SKM-1 (cell line): Measurements from ENCODE around the gene ADGRG6.

ENCODE experiments used
- DNase-seq: peaks from one replicate; lab custom pipeline; 2025; ENCODE audit not compliant: unreplicated experiment; lab: John Stamatoyannopoulos, UW

ADGRG6 gene

DNA sequence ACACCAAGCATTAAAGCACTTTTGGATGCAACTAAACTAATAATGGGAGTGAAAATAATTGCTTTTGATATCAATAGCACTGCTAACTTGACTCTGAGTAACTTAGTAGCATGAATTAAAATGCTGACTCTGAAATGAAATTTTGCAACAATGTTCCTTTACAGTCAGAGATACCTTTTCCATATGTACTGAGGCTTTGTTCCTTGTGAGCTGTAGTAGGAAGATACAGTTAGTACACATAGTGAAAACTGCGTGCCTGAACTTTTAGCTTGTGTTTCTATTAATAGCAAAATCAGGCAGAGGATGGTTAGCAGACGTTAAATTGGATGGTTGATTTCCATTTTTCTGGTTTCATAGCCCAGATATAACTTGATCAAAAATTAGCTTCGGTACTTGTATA is 18.6 kb downstream of the ADGRG6 start:
- no peak for DNase-seq

DNA sequence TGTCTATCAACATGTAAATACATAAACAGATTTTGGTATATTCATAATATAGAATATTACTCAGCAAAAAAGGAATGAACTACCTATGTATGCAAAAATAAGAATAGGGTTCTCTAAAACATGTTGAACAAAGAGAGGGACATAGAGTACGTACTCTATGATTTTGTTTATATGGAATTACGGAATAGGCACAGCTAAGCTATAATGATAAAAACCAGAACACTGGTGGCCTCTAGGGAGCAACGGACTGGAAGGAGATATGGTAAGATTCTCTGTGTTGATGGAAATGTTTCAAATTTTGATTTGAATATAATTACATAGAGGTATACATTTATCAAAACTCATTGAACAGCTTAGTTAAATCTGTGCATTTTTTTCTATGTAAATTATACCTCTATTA is 19.6 kb downstream of the ADGRG6 start:
- no peak for DNase-seq

DNA sequence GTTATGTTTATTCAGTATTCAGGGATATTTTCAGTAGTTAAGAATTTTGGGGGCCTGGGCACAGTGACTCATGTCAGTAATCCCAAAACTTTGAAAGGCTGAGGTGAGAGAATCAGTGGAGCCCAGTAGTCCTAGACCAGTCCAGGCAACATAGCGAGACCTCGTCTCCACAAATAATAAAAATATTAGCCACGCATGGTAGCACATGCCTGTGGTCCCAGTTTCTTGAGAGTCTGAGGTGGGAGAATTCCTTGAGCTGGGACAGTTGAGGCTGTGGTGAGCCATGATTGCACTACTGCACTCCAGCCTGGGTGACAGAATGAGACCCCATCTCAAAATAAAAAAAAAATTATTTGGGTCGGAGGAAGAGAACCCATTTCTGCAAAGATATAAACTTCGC is 20.3 kb downstream of the ADGRG6 start:
- no peak for DNase-seq

DNA sequence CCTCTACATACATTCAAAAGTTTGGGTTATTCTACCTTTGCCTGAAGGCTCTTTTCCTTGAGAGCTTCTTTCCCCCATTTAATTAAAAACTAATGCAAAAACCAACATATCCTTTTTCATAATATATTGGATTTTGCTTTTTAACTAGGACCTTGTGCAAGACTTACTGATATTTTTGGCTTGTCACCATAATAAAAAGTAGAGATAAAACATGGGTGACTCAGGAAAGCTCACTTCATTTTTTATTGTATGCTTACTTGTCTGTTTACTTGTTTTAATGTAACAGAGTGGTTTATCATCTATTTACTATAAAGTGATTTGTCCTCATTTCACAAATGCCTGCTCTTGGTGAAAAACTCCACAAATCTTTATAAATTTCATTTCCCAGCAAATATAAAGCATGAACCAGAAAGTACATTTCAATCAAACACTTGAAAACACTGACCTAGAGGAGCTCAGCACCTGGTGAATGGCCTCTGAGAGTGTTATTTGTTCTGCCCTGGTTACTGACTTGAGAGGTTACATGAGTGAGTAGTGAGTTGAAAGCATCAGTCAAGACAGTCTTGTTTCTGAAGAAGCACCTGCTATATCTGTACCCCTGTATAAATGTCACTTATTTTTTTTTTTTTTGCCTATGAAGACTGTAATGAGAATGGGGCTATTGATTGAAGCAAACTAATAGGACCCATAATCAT is 20.8 kb downstream of the ADGRG6 start:
- no peak for DNase-seq

DNA sequence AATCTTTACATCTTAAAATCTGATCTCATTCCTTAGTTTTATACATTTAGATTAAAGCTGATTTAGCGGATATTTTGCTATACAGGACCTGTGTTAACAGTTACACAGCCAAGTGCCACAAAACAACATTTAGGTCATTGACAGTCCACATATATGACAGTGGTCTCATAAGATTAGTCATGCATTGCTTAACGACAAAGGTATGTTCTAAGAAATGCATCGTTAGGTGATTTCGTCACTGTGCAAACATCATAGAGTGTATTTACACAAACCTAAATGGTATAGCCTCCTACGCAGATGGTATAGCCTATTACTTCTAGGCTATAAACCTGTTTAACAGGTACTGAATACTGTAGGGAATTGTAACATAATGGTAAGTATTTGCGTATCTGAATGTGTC is 21.6 kb downstream of the ADGRG6 start:
- no peak for DNase-seq

DNA sequence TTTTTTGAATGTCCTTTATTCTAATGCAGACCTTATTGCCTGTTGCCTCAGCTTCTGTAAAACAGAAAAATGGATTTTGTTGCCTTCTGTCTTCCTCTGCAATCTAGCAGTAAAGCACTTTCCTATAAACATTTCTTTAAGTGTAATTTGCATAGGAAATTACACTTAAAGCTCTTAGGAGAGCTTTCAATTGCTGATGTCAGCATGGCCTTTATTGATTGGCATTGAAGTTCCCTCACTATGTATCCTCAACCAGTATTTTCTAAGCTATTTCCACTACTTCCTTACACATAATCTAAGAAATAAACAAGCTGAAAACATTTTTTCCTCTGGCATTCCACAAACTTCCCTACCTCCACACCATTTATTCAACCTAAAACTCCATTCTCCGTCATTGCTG is 22.3 kb downstream of the ADGRG6 start:
- DNase-seq = no peak

DNA sequence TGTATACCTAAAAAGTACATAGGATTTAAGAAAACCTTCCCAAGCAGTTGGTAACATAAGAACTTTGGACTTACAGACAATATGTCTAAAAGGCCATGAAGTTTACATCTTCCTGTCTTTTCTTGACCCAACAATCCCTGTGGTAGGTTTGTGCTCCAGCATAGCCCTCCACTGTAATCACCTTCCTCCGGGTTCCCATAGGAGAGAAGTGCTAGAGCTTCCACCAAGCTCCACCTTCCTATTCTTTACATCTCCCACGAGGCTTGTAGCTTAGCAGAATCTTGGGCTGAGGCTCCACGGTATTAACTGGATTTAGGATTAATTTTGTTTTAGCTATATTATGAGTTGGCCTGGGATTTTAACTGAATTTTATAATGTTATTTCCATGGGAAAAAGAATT is 23.3 kb downstream of the ADGRG6 start:
- DNase-seq = no peak

DNA sequence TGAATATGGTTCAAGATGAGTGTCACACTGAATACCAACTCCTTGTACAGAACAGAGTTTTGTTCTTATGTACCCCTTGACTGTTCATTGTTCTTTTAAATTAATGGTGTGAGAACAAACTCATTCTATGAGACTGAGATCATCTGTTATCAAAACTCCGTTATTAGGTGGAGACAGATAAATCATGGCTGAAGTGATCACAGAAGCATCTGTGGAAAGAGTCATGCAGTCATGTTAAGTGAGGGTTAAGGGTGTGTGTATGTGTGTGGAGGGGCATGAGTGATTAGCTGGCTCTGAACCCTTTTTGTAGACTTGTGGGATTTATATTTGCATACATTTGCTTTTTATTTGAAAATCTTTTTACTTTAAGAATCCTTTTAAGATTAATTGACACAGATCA is 24.7 kb downstream of the ADGRG6 start:
- no peak for DNase-seq

DNA sequence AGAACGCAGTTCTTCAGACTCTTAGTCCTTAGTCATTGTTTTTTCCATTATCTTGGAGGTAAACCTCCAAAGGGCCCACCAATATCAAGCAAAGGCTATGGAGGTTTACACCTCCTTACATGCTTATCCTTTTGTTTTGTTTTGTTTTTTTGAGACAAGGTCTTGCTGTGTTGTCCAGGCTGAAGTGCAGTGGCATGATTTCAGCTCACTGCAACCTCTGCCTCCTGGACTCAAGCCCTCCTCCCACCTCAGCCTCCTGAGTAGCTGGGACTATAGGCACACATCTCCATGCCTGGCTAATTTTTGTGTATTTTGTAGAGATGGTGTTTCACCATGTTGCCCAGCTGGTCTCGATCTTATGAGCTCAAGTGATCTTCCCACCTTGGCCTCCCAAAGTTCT is 26.3 kb downstream of the ADGRG6 start:
- no peak for DNase-seq

DNA sequence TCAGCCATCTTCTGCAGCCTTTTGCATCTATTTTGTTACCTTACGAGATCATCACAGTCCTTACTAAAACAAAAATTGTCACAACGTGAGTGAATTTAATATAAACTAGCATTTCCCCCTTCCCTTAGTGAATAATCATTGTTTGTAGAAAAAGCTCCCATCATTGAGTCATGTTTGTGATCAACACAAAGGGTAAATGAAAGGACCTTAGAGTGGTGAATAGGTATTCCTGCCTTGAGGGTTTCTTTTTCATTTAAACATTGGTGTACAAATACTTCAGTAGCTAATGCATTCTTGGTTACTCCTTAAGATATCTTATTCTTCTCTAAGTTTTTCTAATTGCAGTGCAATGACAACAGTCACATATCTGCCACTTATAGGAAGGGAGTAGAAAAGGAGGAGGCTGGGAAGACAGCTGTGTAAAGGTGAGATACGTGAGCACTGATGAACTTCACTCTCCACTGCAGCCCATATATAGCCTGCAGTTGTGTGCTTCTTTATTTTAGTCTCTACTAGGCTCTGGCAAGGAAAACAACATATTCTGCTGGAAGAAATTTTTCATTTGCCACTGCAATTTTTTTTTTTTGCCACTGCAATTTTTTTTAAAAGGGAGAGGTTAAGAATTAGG is 27.8 kb downstream of the ADGRG6 start:
- DNase-seq = no peak

DNA sequence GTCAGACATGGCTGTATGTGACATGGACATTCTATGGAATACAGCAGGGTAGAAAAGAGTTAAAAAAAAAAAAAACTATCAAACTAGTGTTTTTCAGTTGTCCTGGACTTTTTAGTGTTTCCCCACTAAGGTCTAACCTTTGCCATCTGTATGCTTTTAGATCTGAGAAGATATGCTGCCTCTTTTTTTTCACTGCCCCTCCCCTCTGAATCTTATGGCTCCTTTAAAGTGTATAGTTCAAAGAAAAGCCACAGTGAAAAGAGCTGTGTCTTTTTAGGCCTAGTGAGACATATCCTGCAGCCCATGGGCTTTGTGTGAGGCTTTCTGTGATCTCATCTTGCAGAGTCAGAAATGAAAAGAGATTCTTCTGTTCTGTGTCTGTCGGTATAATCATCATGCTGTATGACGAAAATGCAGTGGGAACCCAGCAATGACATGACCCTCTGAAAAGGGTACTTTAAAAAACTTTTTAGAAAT is 29.3 kb downstream of the ADGRG6 start:
- DNase-seq = no peak

DNA sequence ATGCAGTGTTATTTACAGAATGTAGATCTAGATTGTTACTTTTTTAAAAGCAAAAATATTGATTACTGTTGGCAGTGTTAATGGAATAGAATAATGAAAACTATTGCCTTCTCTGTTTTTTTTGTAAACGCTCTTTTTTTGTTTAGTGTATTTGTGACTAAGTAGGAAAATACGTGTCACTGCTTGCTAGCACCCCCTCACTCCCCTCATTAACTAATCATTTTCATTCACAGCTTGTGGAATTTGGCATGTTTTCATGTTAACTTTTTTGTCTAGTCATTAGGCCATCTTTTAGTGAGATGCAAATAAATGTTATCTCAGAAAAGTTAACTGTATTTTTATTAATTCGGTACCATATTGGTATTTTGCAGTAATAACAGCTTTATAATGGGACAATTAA is 29.8 kb downstream of the ADGRG6 start:
- no peak for DNase-seq

DNA sequence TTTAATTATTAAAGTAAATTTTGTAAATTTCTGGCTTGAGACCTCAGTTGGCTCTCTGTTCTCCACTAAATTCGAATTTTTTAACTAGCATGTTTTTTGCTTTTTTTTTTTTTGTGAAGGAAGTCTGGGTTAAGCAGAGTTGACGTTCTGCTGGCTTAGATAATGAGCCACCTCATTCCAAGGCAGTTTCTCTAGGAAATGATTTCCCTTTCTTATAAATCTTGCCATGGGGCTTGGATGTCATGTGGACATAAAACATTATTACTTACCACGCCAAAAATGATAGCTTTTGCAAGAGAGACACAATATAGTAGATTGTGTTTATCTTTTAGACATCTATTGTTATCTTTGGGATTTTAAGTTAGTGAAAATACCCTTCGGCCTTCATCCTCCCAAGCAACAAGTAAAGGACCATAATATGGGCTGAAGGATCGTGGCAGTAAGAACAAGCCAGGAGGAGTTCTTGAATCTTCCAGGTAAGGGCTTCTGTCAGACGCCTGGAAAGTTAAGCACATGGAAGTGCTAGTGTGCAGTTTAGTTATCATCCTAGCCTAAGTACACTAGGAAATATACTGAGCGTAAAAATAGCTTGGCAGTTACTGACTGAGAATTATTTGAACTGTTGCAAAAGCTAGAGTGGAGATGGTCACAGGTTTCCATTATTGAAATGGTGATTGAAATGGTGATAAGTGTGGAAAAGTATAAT is 30.7 kb downstream of the ADGRG6 start:
- DNase-seq = no peak

DNA sequence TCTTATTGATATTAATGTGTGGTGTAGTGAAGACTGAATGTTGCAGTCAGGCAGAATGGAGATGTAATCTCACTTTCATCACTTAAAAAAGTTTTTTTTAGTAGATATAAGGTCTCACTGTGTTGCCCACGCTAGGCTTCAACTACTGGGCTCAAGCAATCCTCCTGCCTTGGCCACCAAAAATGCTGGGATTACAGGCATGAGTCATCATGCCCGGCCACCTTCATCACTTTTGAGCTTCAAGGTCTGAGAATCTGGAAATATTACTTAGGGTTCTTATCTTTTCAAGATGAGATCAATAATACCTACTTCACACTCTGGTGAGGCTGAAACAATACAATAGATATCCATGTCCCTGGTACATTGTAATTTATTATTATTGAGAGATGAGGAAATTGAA is 31.6 kb downstream of the ADGRG6 start:
- DNase-seq = no peak

DNA sequence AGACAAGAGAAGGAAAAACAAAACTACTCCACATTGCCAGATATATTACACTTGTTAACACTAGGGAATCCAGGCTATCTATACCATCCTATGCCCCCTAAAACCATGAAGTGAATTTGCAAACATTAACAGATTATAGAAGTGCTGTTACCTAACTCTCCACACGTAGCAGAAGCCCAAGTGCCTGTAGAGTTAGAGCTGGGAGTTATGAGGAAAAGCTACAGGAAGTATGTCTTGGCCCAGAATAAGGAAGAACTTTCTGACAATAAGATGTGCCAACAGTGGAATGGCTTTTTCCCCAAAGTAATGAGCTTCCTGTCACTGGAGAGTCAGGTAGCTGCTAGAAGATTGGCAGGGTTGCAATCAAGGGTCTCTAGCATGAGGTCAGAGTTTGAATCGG is 32.5 kb downstream of the ADGRG6 start:
- DNase-seq = no peak

DNA sequence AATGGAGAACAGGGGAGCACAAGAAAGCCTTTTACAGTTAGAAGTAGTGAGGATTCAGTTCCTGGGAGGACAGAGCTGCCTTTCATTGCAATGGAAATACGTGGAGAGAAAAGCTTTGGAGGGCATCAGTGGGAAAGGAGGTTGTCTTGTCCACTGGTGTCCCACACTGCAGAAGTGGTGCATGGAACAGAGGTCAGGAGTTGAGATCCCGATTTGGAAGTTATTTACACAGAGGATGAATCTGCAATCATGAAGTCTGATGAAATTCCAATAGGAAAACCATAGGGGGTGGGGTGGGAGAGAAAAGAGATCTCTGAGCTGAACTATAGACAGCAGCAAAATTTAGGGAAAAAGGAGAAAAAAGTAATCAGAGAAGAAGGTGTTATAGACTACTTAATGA is 33.6 kb downstream of the ADGRG6 start:
- DNase-seq = no peak

DNA sequence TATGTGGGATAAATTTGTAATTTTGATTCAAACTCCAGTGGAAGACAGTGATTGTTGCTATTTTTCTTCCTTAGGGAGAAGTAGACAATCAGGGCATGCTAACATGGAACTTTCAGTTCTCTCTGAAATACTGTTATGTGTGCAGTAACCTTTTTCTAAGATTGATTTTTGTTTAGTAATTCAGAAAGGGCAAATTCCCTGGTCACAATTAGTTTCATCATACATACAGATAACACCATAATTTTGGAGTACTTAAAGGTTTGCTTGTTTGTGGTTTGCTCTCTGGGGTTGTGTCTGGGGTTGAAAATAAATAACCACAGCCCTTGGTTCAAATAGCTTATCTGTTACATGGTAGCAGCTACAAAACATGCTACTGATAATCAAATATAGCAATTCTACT is 34.4 kb downstream of the ADGRG6 start:
- DNase-seq = no peak

DNA sequence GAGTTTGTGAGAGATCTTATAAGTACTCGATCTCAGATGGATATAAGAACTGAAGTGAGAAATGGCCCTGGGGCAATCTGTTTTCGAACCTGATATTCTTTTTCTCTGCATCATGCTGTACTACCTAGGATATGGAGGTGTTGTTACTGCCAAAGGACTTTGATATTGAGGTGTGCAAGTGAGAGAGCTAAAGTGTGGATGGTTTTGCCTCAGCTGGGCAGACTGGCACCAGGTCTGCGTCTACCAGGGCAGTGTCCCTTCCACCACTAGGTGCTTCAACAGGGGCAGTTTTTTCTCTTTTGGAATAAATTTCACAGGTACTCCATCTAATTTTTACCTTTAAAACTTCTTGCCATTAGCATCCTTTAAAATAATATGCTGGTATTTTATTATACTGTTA is 35.0 kb downstream of the ADGRG6 start:
- no peak for DNase-seq

DNA sequence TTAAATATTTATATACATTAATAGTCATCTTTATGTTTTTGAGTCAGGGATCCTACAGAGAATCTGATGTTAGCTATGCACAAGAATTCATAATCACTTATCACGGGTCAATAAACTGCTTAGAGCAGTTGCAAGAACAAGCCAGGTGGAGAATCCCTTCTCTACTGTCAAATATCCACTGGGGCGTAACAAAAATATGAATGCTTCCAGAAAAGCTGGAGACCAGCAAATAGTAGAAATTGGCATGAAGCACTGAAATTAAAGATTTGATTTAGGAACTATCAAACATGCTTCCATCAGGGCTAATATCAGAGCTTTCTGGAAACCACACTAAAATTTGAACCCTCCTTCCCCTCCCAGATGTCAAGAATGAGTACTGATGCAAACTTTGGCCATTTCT is 37.3 kb downstream of the ADGRG6 start:
- no peak for DNase-seq

DNA sequence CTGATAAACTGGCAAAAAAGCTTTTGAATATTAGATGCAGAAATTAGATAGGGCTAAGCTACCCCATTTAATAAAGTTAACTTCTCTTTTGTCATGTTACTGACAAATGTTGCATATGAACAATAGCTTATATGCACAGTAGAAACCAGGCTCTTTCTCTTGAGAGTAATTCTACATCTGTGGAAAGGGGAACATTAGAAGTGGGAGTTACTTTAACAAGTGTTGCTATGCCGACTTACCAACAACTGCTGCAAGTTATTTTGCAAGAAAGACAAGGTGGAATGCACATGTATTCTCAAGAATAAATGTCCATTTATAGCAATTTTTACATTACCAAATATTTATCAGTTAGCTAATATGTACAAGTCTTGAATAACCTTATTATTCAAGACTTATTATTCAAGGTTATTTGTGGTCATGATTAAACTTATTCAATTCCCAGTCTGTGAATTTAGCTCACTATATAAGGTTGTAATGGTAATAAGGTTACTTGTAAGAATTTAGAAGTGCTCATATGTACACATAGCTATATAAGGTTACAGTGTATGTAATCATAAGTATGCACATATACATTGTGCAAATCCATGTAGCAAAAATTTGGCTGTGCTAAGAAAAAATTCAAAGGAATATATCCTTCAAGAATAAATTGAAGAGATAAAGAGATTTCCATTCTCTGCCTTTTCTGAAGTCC is 38.3 kb downstream of the ADGRG6 start:
- DNase-seq = no peak

DNA sequence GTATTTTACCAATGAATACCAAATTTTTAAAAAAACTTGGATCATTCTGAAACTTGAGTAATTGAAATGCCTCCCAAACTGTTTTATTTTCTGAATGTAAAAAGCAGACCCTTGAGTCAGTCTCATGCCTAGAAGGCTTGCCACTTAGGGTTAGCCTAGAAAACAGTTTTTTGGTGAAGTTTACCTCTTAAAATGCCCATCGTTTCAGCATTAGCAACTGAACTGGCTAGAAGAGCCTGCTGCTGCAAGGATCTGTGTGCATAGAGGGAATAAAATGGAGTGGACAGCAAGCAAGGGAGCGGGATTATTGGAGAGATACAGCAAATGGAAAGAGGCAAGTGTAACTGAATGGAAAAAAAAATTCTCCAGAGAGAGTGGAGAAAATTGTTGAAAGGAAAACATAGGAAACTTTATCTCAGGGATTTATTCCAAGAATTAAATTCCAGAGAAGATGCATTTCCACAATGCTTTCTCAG is 40.1 kb downstream of the ADGRG6 start:
- DNase-seq = no peak

DNA sequence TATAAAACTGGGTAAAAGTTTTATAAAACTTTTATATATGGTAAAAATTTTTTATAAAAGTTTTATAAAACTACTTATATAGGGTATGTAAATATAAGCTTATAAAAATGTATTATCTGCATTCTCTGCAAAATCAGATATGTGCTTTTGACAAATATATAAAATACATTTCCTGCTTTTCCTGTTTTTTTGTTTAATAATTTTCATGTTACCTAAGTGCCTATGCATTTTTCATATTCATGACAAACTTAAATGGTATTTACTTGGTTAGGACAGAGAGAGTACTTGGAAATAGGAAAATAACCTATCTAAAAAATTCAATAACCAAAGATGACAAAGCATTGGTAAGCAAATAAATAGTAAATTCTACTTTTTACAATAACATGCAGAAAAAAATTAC is 41.2 kb downstream of the ADGRG6 start:
- no peak for DNase-seq
